Sigmoid colon (tissue), 4 donors: ENCODE data around the gene GANAB.

Source experiments
- POLR2A ChIP-seq, 2 donors: fragments of 450-650 bp; IDR thresholded peaks; one replicate each; pipeline ENCODE4 v1.6.1; 2016; ENCODE audit warnings: antibody characterized with exemption in 2 of 2, mild to moderate bottlenecking in 2 of 2, moderate library complexity in 2 of 2
- POLR2AphosphoS5 ChIP-seq, 4 donors: sonication (generic); formaldehyde crosslinking; IDR thresholded peaks; one replicate each; pipeline ENCODE4 v1.6.1; 2017; ENCODE audit warnings: antibody characterized with exemption in 4 of 4
- TF ChIP-seq, protein P1 (sequence below), 4 experiments: fragments of 450-650 bp in 3 of 4; fragments of 200-600 bp in 1 of 4; IDR thresholded peaks; one replicate each; pipeline ENCODE4 v1.5.1; 2016 to 2019; ENCODE audit warnings: antibody characterized with exemption in 4 of 4, mild to moderate bottlenecking in 3 of 4, moderate library complexity in 2 of 4

DNA sequence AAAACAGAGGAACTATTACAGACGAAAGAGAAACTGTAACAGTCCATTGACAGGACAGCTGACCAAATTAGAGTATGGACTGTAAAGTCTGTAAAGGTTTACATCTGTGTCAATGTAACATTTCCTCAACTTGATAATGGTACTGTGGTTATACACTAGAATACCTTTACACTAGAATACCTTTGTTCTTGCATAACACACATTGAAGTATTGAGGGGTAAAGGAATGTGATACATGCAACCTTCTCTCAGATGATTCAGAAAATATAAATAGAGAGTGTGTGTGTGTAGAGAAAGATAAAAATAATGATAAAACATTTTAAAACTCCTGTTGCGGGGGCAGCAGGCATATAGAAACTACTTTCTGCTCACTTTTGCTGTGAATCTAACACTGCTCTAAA, 67.2 kb downstream of the GANAB start:
- TF ChIP-seq, protein P1, sequence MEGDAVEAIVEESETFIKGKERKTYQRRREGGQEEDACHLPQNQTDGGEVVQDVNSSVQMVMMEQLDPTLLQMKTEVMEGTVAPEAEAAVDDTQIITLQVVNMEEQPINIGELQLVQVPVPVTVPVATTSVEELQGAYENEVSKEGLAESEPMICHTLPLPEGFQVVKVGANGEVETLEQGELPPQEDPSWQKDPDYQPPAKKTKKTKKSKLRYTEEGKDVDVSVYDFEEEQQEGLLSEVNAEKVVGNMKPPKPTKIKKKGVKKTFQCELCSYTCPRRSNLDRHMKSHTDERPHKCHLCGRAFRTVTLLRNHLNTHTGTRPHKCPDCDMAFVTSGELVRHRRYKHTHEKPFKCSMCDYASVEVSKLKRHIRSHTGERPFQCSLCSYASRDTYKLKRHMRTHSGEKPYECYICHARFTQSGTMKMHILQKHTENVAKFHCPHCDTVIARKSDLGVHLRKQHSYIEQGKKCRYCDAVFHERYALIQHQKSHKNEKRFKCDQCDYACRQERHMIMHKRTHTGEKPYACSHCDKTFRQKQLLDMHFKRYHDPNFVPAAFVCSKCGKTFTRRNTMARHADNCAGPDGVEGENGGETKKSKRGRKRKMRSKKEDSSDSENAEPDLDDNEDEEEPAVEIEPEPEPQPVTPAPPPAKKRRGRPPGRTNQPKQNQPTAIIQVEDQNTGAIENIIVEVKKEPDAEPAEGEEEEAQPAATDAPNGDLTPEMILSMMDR (IDR thresholded peaks at IDR 0.05) = no peak
- TF ChIP-seq POLR2A (IDR thresholded peaks at IDR 0.05) (no peak), POLR2AphosphoS5 (IDR thresholded peaks at IDR 0.05) (no peak)
